ENCODE results near the gene EFNA4.
A peak's percentile ranks its signal among the peaks of the same experiment; 100 is the strongest.
"Not testable (repeated sequence)": the region's sequence is repeated elsewhere in the genome, so short reads cannot be mapped to it uniquely, and the experiment has no call there.

The EFNA4 gene

GRCh38 chr1:155091071-155092051 lies 27.8 kb downstream of the EFNA4 start:
- DNase-seq: peak; percentile 78 to 83

GRCh38 chr1:155092131-155092530 lies 28.6 kb downstream of the EFNA4 start:
- DNase-seq: no peak

DNA sequence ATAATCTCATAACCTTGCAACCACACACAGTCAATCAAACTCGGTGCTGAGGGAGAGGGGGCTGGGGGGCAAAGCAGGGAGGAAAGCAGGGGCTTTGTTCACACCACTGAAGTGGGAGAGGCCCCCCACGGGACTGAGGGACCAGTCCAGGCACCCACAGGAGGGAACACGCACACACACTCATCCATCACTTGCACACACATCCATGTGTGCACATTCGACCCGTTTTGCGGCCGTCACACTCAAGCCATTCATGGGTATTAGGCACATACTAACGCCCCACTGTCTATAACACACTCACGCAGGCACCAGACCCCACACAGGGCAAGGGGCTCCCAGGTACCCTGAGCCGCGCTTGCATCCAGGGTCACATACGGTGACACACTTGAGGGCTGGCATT lies 29.1 kb downstream of the EFNA4 start:
- no peak for DNase-seq

DNA sequence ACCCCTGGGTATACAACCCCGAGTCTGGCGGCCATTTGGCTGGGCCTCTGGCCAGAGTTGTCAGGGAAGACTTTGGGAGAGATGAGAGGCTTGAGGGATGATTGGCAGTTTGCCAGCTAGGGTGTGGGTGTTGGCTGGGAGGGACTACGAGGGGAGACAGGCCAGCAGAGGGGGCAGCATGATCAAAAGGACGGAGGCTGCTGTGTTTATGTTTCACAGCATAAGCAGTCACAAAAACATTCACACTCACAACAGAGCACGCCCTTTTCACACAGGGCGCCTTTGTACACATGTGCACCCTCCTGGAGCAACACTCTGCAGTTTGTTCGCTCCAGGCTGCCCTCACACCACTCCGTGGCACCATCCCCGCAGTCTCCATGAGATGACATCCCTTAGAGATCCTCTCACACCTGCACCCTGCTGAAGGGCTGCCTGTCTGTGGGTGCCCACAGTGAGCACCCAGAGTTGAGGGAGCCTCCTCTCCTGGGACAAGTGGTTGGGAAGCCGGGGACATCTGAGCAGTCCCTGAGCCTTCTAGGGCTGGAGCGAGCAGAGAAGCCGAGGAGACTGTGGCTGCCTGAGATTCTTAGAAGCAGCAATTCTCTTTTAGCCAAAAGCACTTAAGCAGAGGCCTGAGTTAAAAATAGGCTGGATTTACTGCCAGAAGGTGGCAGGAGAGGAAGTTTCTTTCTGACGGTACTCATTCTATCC lies 30.5 kb downstream of the EFNA4 start:
- DNase-seq: no peak

DNA sequence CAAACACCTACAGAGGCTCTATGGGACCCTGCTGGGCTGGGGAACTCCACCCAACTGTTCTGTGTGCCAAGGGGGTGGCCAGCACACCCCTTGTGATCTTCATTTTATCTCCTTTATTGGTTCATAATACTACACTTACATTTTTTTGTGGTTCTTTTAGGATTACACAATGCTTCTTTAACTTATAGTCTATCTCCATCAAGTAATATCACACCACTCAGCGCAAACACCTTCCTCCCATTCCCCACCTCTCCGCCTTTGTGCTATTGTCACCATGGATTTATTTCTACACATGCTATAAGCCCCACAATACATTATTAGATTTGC lies 31.0 kb downstream of the EFNA4 start:
- no peak for DNase-seq

DNA sequence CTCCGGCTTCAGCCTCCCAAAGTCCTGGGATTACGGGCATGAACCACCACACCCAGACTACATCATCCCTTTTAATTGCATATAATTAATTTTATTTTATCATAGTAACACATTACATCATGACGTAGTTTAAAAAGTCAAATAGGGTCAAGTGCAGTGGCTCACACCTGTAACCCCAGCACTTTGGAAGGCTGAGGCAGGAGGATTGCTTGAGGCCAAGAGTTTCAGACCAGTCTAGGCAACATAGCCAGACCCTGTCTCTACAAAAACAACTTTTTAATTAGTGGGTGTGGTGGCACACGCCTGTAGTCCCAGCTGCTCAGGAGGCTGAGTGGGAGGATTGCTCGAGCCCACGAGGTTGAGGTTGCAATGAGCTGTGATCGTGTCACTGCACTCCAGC lies 35.8 kb downstream of the EFNA4 start:
- no peak for DNase-seq

DNA sequence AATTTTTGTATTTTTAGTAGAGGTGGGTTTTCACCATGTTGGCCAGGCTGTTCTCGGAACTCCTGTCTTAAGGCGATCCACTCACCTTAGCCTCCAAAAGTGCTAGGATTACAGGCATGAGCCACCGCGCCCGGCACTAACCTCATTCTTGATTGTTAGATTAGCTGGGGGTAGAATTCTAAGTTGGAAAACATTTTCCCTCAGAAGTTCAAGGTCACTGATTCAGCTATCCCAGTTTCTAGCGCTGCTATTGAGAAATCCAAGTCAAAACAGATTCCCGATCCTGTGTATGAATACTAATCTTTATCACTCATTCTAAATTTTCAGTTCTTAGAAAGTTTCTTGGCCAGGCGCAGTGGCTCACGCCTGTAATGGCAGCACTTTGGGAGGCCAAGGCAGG lies 39.8 kb downstream of the EFNA4 start:
- no peak for DNase-seq

DNA sequence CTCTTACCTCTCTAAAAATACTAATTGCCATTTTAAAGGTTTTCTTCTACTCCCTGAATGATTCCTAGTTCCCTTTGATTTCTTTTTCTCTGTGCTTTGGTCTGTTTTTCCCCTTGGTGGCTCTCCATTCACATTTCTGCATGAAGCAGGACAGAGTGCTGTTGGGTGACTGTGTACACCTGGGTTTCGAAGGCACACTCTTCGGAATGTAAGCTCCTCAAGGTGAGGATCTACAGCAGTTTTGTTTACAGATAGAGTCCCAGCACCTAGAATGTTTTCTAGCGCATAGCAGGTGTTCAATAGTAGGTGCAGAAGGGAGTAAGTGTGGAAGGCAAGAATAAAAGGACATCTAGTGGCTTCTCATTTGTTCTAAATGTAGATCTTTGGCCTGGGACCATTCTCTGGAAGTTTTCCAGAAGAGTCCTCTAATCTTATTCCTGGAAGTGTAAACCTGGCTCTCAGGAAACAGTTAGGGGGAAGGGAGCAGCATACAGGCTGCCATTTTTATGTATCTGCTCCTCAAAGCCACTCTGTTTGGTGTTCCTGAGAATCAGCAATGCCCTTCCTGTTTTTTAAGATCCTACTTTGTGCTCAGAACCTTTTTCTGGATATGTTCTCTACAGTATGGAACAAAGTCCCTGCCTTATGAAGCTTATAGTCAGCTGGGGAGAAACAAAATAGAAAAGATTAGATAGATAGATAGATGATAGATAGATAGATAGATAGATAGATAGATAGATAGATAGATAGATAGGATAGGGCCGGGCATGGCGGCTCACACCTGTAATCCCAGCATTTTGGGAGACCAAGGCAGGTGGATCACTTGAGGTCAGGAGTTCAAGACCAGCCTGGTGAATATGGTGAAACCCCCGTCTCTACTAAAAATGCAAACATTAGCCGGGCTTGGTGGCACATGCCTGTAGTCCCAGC lies 41.3 kb downstream of the EFNA4 start:
- DNase-seq: no peak

DNA sequence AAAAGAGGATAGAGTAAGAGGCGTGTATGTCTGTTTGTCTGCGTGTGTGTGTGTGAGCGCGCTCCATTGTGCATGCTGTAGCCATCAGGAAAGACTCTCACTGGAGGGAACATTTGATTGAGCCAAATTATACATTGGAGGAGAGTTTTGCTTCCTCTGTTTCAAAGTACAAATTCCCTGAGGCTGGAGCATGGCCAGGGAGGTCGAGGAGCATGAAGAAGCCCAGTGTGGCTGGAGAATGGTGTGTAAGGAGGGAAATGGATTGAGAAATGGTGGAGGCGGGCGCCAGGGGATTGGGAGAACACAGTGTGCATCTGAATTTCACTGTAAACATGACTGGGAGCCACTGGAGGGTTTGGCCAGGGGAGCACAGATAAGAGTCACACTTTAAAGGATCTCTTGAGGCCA lies 42.1 kb downstream of the EFNA4 start:
- no peak for DNase-seq

DNA sequence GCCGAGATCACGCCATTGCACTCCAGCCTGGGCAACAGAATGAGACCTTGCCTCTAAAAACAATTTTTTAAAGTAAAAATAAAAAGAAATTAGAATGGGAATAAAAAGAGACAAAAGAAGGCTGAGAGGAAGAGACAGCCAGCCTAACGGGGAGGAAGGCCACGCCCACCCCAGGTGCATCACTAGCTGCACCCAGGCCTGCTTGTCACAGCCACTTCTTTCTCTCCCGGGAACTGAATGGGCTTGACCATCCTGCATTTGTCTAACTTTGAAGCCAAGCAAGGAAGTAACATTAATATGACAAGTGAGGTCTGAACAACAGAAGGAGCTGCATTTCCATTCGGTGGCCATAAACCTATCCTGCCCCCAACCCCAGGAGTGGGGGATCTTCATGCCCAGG lies 43.3 kb downstream of the EFNA4 start:
- no peak for DNase-seq

DNA sequence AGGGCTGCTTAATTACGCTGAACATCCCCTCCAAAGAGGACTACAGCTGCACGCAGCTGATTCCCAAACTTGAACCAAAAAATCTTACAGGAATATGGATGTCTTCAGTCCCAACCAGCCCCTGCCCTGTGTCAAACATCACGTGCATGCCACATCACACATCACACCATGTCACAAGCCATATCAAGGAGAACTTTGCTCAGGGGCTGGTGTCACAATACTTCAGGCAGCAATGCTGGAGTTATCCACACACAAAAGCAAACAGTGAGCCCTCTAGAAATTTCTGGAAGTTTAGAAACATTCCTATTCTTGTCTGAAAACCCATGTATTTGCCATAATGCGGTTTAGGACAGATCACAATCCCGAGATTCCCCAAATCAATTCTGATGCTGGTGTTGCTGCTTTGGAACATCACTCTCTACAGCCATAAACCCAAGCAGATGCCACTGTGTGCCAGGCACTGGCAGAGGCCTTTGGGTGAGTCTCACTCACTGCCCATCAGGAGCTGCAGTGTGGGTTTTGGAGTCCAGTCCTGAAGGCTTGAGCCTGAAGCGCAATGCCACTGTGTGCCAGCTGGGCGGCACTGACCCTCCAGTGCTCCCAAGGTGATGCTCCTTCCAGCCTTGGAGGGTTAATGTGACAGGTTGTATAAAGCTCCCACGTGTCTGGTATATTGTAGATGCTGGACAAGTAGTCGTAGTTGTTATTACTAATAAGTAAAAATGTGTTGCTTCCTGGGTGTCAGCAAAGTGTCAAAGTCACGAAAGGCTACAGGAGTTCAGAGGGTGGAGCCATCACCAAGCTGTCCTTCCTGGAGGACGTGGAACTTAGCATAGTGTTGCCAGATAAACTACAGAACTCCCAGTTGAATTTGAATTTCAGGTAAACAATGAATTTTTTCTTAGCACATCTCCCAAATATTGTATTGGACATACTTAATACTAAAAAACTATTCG lies 44.0 kb downstream of the EFNA4 start:
- DNase-seq: no peak

GRCh38 chr1:155108296-155108695 lies 44.8 kb downstream of the EFNA4 start:
- no peak for DNase-seq

- no peak for DNase-seq
These were observed 46.8 kb downstream of the EFNA4 start for GRCh38 chr1:155110381-155110780.

GRCh38 chr1:155110826-155111225 lies 47.3 kb downstream of the EFNA4 start:
- no peak for DNase-seq

GRCh38 chr1:155113450-155113980 lies 50.0 kb downstream of the EFNA4 start:
- no peak for DNase-seq

DNA sequence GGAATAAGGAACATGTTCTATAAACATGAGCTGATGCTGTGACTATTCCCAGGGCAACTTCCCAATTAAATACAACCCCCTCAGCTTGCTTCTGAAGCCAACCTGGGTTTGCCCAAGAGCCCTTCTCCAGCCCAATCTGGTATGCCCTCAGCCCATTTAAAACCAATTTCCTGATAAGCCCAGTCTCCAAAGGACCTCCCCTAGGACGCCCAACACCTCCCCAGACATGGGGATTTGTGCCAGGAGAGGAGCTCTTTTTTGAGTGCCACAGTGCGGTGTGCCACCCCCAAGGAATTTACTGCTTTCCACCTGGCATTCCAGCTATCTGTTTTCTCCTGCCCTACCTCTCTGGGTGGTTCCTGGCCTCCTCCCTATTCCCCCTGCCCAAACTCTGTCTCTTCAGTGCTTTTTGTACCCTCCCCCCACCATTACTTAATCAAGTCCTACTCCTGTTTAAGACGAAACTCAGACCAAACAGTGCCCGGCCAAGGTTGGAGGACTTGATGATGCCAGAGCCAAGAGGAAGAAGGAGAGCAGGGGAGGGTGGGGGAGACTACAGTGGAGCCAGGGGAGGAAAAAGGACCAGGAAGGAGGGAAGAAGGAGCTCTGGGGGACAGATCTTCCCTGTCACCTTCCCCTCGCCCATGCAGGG lies 52.7 kb downstream of the EFNA4 start:
- no peak for DNase-seq

- no peak for DNase-seq
These were observed 54.1 kb downstream of the EFNA4 start for GRCh38 chr1:155117610-155118009.

GRCh38 chr1:155118090-155118489 lies 54.5 kb downstream of the EFNA4 start:
- not testable (repeated sequence) for DNase-seq
